Pancreas (tissue), 10 donors: ENCODE data around the gene ANKRD53. TPM values are rescaled to one million over a fixed set of nuclear protein-coding genes. Genes with fewer than 3 reads are reported as not detected.

Experiments
- ATAC-seq, 4 donors: fragments of 200-7000 bp; cut with Tn5 transposase; one replicate each; pipeline versions ENCODE4 v1.8.0 to v1.9.1; 2020; ENCODE audit warnings: mild to moderate bottlenecking in 4 of 4, moderate library complexity in 4 of 4
- DNase-seq, 6 donors: peaks; one replicate each; pipeline ENCODE4 v3.0.0-alpha.2; 2020
- FAIRE-seq: peaks from 2 replicates; lab custom pipeline; 2012; peaks lifted over from hg19 to GRCh38; lab: Jason Lieb, UNC
- H3K27ac ChIP-seq, 4 donors: fragments of 200-600 bp; sonication (generic); 1 replicate in 3 of 4; 2 replicates in 1 of 4; pipeline versions ENCODE4 v1.5.0 to v1.8.0; 2020
- H3K27me3 ChIP-seq, 4 donors: fragments of 200-600 bp; one replicate each; pipeline ENCODE4 v1.8.0; 2021
- H3K36me3 ChIP-seq, 3 donors: fragments of 200-600 bp; sonication (generic) in 1 of 3; one replicate each; pipeline versions ENCODE4 v1.5.0 to v1.8.0; 2020 to 2021
- H3K4me1 ChIP-seq, 3 donors: fragments of 200-600 bp; one replicate each; pipeline ENCODE4 v1.8.0; 2021
- H3K4me3 ChIP-seq, 4 donors: fragments of 200-600 bp; sonication (generic) in 2 of 4; one replicate each; pipeline versions ENCODE4 v1.5.0 to v1.8.0; 2020 to 2021
- H3K9me3 ChIP-seq, 4 donors: fragments of 200-600 bp; one replicate each; pipeline ENCODE4 v1.8.0; 2021
- CTCF ChIP-seq, 4 donors: fragments of 200-600 bp; sonication (generic) in 3 of 4; IDR thresholded peaks; one replicate each; pipeline versions ENCODE4 v1.5.0 to v1.8.0; 2021; ENCODE audit warnings: antibody characterized with exemption in 4 of 4
- WGBS, 2 donors: extraction: QIAGEN DNeasy Blood & Tissue Kit; methylation state at CpG; one replicate each; pipeline ENCODE4 v1.1.7; 2013; 5-methylcytosine and 5-hydroxymethylcytosine counted together
- intact Hi-C, 3 donors: fragments of 100-400 bp; cut with DNase I; formaldehyde crosslinking; loops; one replicate each; pipeline versions ENCODE4 v1.11.1 to v1.14.2; 2022
- polyA plus RNA-seq, 2 donors: library from polyadenylated mRNA; stranded (reverse); fragments of 200-250 nt; gene quantifications; one replicate each; pipeline ENCODE4 v1.2.3, GENCODE V29; 2013
- total RNA-seq, 6 donors: library from RNA; stranded (reverse); fragmentation: NEBNext Ultra II Directional in 4 of 6; extraction: Animal tissue kit (Norgen Biotek cat#: 25700) in 4 of 6; gene quantifications; one replicate each; pipeline versions ENCODE4 v1.2.1 to v1.2.4, GENCODE V29; 2021 to 2023
- donor health status: healthy with polysubstance abuse.
- donor health status: DM: no; HTN: no; CAD: no; lungs with moderate emphysema.
- donor health status: DM: no; HTN: no; CAD: no.
- donor health status: control.
- donor health status: control.
- donor health status: Bipolar disorder and iron deficiency.
- donor health status: DM: yes; HTN: yes; CAD: no.
- donor health status: DM: no; HTN: no; CAD: no.
- donor health status: DM: no; HTN: no; CAD: no.
- donor health status: DM: yes; HTN: yes; CAD: no.

ANKRD53 gene
- total and polyA plus RNA-seq, 8 donors: 3.5 to 10.2 (median 6.8) TPM

- no peaks in the 10 kb centered on the region for H3K36me3 ChIP-seq
- intact Hi-C loops: no loop called here
- ATAC-seq (no peak), FAIRE-seq (no peak), DNase-seq (peak in 2 of 6 donors; percentile 0 to 6)
- H3K4me1 ChIP-seq: no peaks in the 10 kb centered on the region
- no peaks in the 10 kb centered on the region for H3K9me3 ChIP-seq
- H3K27me3 ChIP-seq: no peaks in the 10 kb centered on the region
- H3K4me3 ChIP-seq: no peak overlapping the region
- TF ChIP-seq CTCF (IDR thresholded peaks at IDR 0.05): no peak
- no peak overlapping the region for H3K27ac ChIP-seq
- 68 to 78% methylated on average over 14 of the region's 14 CpGs for WGBS, 2 donors
These were observed 12.9 kb upstream of the ANKRD53 start for GRCh38 chr2:70965506-70965905.

- WGBS, 2 donors: 76 to 78% methylated on average over 4 of the region's 4 CpGs
- intact Hi-C loops: no loop called here
- no peak overlapping the region for H3K27ac ChIP-seq
- no peaks in the 10 kb centered on the region for H3K4me1 ChIP-seq
- H3K36me3 ChIP-seq: no peaks in the 10 kb centered on the region
- no peak for FAIRE-seq
- no peak for ATAC-seq
- no peak for TF ChIP-seq CTCF (IDR thresholded peaks at IDR 0.05)
- no peak overlapping the region for H3K4me3 ChIP-seq
- DNase-seq: peak in 1 of 6 donors; percentile 1
- H3K27me3 ChIP-seq: no peaks in the 10 kb centered on the region
- H3K9me3 ChIP-seq: no peaks in the 10 kb centered on the region
These were observed 11.7 kb upstream of the ANKRD53 start for GRCh38 chr2:70966681-70967080.

GRCh38 chr2:70967189-70967588 lies 11.2 kb upstream of the ANKRD53 start:
- ATAC-seq: no peak
- no peaks in the 10 kb centered on the region for H3K27me3 ChIP-seq
- no peak overlapping the region for H3K27ac ChIP-seq
- H3K4me3 ChIP-seq: no peak overlapping the region
- H3K9me3 ChIP-seq: no peaks in the 10 kb centered on the region
- TF ChIP-seq CTCF (IDR thresholded peaks at IDR 0.05): no peak
- no peaks in the 10 kb centered on the region for H3K36me3 ChIP-seq
- no peak for FAIRE-seq
- DNase-seq: peak in 1 of 6 donors; percentile 1
- 57 to 66% methylated on average over 4 of the region's 4 CpGs for WGBS, 2 donors
- intact Hi-C loops: no loop called here
- H3K4me1 ChIP-seq: no peaks in the 10 kb centered on the region

GRCh38 chr2:70974592-70974991 lies 3.8 kb upstream of the ANKRD53 start:
- H3K9me3 ChIP-seq: no peaks in the 10 kb centered on the region
- DNase-seq (no peak), FAIRE-seq (no peak), ATAC-seq (no peak)
- intact Hi-C loops: no loop called here
- peaks cover 5 to 9% (median 8%) of the 10 kb centered on the region in 3 donors for H3K4me1 ChIP-seq
- 91 to 97% methylated on average over 3 of the region's 3 CpGs for WGBS, 2 donors
- H3K27me3 ChIP-seq: no peaks in the 10 kb centered on the region
- H3K27ac ChIP-seq: no peak overlapping the region
- H3K4me3 ChIP-seq: no peak overlapping the region
- no peaks in the 10 kb centered on the region for H3K36me3 ChIP-seq
- TF ChIP-seq CTCF (IDR thresholded peaks at IDR 0.05): no peak

- DNase-seq (no peak), ATAC-seq (no peak), FAIRE-seq (no peak)
- Histone ChIP-seq H3K36me3 (no peaks in the 10 kb centered on the region), H3K27ac (no peak overlapping the region), H3K9me3 (no peaks in the 10 kb centered on the region), H3K4me3 (no peak overlapping the region), H3K4me1 (peaks cover 5 to 9% (median 8%) of the 10 kb centered on the region in 3 donors), H3K27me3 (no peaks in the 10 kb centered on the region)
- 48 to 57% methylated on average over 2 of the region's 2 CpGs for WGBS, 2 donors
- no peak for TF ChIP-seq CTCF (IDR thresholded peaks at IDR 0.05)
- intact Hi-C loops: no loop called here
These were observed 3.2 kb upstream of the ANKRD53 start for GRCh38 chr2:70975237-70975636.
